ENCODE data around the gene FBXL16. TPM values are rescaled to one million over a fixed set of nuclear protein-coding genes. Genes with fewer than 3 reads are reported as not detected.

The FBXL16 gene
- total and polyA plus RNA-seq, 2 of the 13 experiments (the other 11 are each of a cell fraction or from before 2014, with no cell fraction given), result 0.22 to 2.0 TPM

GRCh38 chr16:700684-701584 lies 4.7 kb downstream of the FBXL16 start (continued):
- TF ChIP-seq RARA (CRISPR knock-in tag; IDR thresholded peaks at IDR 0.05) (peak; percentile 29; the same call in 1 of the 2 replicates), ZNF691 (CRISPR knock-in tag; IDR thresholded peaks at IDR 0.05; ENCODE audit: borderline replicate concordance, low read depth) (no peak), ZNF572 (CRISPR knock-in tag; IDR thresholded peaks at IDR 0.05) (no peak), ZNF878 (CRISPR knock-in tag; IDR thresholded peaks at IDR 0.05) (no peak), ZNF512B (CRISPR knock-in tag; IDR thresholded peaks at IDR 0.05; ENCODE audit: borderline replicate concordance) (no peak), PAWR (CRISPR knock-in tag; IDR thresholded peaks at IDR 0.05; ENCODE audit: borderline replicate concordance) (no peak), ZSCAN20 (CRISPR knock-in tag; IDR thresholded peaks at IDR 0.05; ENCODE audit: borderline replicate concordance) (peak; percentile 95), TOE1 (CRISPR knock-in tag; IDR thresholded peaks at IDR 0.05) (no peak), ATAD3A (CRISPR knock-in tag; IDR thresholded peaks at IDR 0.05) (no peak), REXO4 (CRISPR knock-in tag; IDR thresholded peaks at IDR 0.05; ENCODE audit: borderline replicate concordance) (no peak), PHF5A (CRISPR knock-in tag; IDR thresholded peaks at IDR 0.05; ENCODE audit: low read depth, unreplicated experiment) (no peak), NONO (IDR thresholded peaks at IDR 0.05) (no peak), NONO (CRISPR knock-in tag; conservative IDR thresholded peaks at IDR 0.05) (no peak), ZNF564 (CRISPR knock-in tag; IDR thresholded peaks at IDR 0.05) (0 out of 2 replicates have a peak, but pooled peaks have one; percentile 47), GPBP1L1 (CRISPR knock-in tag; IDR thresholded peaks at IDR 0.05) (no peak), ZNF24 (IDR thresholded peaks at IDR 0.05) (no peak), ZNF138 (CRISPR knock-in tag; IDR thresholded peaks at IDR 0.05; ENCODE audit: low read depth) (no peak), ELF1 (CRISPR knock-in tag; IDR thresholded peaks at IDR 0.05) (no peak), CAMTA2 (CRISPR knock-in tag; IDR thresholded peaks at IDR 0.05; ENCODE audit: borderline replicate concordance) (no peak), AKAP8 (CRISPR knock-in tag; IDR thresholded peaks at IDR 0.05) (no peak), BRCA1 (CRISPR knock-in tag; IDR thresholded peaks at IDR 0.05) (peak; percentile 66; the same call in 1 of the 2 replicates), YEATS2 (CRISPR knock-in tag; IDR thresholded peaks at IDR 0.05; ENCODE audit: borderline replicate concordance) (no peak), ZNF124 (CRISPR knock-in tag; IDR thresholded peaks at IDR 0.05) (peak; percentile 37; the same call in 1 of the 2 replicates), E2F2 (CRISPR knock-in tag; IDR thresholded peaks at IDR 0.05; ENCODE audit: borderline replicate concordance) (no peak), SSRP1 (CRISPR knock-in tag; IDR thresholded peaks at IDR 0.05) (no peak)
